A673 (cell line): ENCODE measurements around the gene CYP2A13.
"Not testable (repeated sequence)": the region's sequence is repeated elsewhere in the genome, so short reads cannot be mapped to it uniquely, and the experiment has no call there.

ENCODE experiments used
- CTCF ChIP-seq: fragments of 300-800, 200-600 bp; sonication (generic); conservative IDR thresholded peaks from 2 replicates; pipeline ENCODE4 v1.5.1; 2017; ENCODE audit warnings: low read depth, mild to moderate bottlenecking, antibody characterized with exemption, low read length, moderate library complexity, mixed read lengths
- EZH2 ChIP-seq: fragments of 200-600 bp; sonication (generic); IDR thresholded peaks from 2 replicates; pipeline ENCODE4 v1.6.1; 2017; ENCODE audit warnings: borderline replicate concordance, low read depth, mild to moderate bottlenecking, mixed read lengths, antibody characterized with exemption, low read length; ENCODE audit not compliant: poor library complexity, severe bottlenecking

GRCh38 chr19:41127362-41127761, 39.1 kb downstream of the CYP2A13 start:
- not testable (repeated sequence) for TF ChIP-seq CTCF, EZH2
